Measurements from ENCODE around the gene LNX1.

Gene LNX1

GRCh38 chr4:53576071-53576617 lies 15.1 kb downstream of the LNX1 start:
- no peak overlapping the region for H3K4me3 ChIP-seq (ENCODE audit: low read length)
- no peak for DNase-seq (ENCODE audit: low read depth)
- TF ChIP-seq CTCF (conservative IDR thresholded peaks at IDR 0.05; ENCODE audit: low read depth, low read length) = no peak

GRCh38 chr4:53575552-53575951 lies 15.7 kb downstream of the LNX1 start:
- no peak for DNase-seq (ENCODE audit: low read depth)
- no peak overlapping the region for H3K4me3 ChIP-seq (ENCODE audit: low read length)
- TF ChIP-seq CTCF (conservative IDR thresholded peaks at IDR 0.05; ENCODE audit: low read depth, low read length) = no peak

GRCh38 chr4:53574528-53574927 lies 16.8 kb downstream of the LNX1 start:
- no peak overlapping the region for H3K4me3 ChIP-seq (ENCODE audit: low read length)
- TF ChIP-seq CTCF (conservative IDR thresholded peaks at IDR 0.05; ENCODE audit: low read depth, low read length) = no peak
- DNase-seq (ENCODE audit: low read depth) = no peak

DNA sequence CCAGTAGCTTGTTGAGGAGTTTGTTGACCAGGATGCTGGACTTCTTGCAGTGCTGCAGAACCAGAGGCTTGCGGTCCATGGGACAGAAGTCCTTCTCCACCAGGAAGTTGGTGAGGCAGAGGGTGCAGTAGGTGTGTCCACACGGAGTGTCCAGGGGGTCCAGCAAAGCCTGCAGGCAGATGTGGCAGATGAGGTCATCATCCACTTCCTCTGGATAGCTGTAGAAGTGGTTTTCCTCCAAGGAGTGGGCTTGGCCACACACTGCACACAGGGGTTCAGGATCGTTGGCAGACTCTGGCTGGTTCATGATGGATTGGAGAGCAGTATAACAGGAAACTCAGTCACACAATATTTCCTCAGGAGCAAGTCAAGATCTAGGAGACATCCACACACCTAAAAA lies 17.6 kb downstream of the LNX1 start:
- DNase-seq (ENCODE audit: low read depth) = no peak

GRCh38 chr4:53572600-53572994 lies 18.7 kb downstream of the LNX1 start:
- no peak for DNase-seq (ENCODE audit: low read depth)
- H3K4me3 ChIP-seq (ENCODE audit: low read length) = no peak overlapping the region
- TF ChIP-seq CTCF (conservative IDR thresholded peaks at IDR 0.05; ENCODE audit: low read depth, low read length) = no peak

More for the DNA sequence above, 17.6 kb downstream of the LNX1 start:
- TF ChIP-seq CTCF (conservative IDR thresholded peaks at IDR 0.05; ENCODE audit: low read depth, low read length) = no peak
- H3K4me3 ChIP-seq (ENCODE audit: low read length) = no peak overlapping the region

- H3K4me3 ChIP-seq (ENCODE audit: low read length) = no peak overlapping the region
- no peak for TF ChIP-seq CTCF (conservative IDR thresholded peaks at IDR 0.05; ENCODE audit: low read depth, low read length)
- no peak for DNase-seq (ENCODE audit: low read depth)
Measured at GRCh38 chr4:53571936-53572599, 19.2 kb downstream of the LNX1 start.

- peak; percentile 77 for DNase-seq (ENCODE audit: low read depth)
- H3K4me3 ChIP-seq (ENCODE audit: low read length) = no peak overlapping the region
- TF ChIP-seq CTCF (conservative IDR thresholded peaks at IDR 0.05; ENCODE audit: low read depth, low read length) = no peak
Measured at GRCh38 chr4:53563824-53564223, 27.5 kb downstream of the LNX1 start.
